GM18507 (cell line): Measurements from ENCODE around the gene CEP97.

Experiments
- DNase-seq: peaks from one replicate; pipeline ENCODE4 v3.0.0; 2011; ENCODE audit warnings: low read depth; ENCODE audit not compliant: insufficient read length; ENCODE audit errors: extremely low spot score
- FAIRE-seq: peaks from 2 replicates; lab custom pipeline; 2011; peaks lifted over from hg19 to GRCh38; lab: Jason Lieb, UNC

Gene CEP97

GRCh38 chr3:101807888-101808287, 83.5 kb downstream of the CEP97 start:
- no peak for DNase-seq
- peak; percentile 83 for FAIRE-seq

GRCh38 chr3:101809178-101810021, 85.0 kb downstream of the CEP97 start:
- peak; percentile 96 for FAIRE-seq
- no peak for DNase-seq

- FAIRE-seq = no peak
- DNase-seq = no peak
Observed at GRCh38 chr3:101810022-101810418, 85.6 kb downstream of the CEP97 start.

- FAIRE-seq (peak; percentile 29), DNase-seq (no peak)
Observed at GRCh38 chr3:101811875-101812274, 87.5 kb downstream of the CEP97 start.

- FAIRE-seq (no peak), DNase-seq (no peak)
Observed at GRCh38 chr3:101812895-101813294, 88.5 kb downstream of the CEP97 start.

- FAIRE-seq (peak; percentile 69), DNase-seq (no peak)
Observed at GRCh38 chr3:101813817-101814440, 89.5 kb downstream of the CEP97 start.

GRCh38 chr3:101814835-101815234, 90.4 kb downstream of the CEP97 start:
- FAIRE-seq (peak; percentile 21), DNase-seq (no peak)

- no peak for DNase-seq
- no peak for FAIRE-seq
Observed at GRCh38 chr3:101816215-101817149, 92.1 kb downstream of the CEP97 start.

GRCh38 chr3:101817992-101818391, 93.6 kb downstream of the CEP97 start:
- FAIRE-seq (peak; percentile 69), DNase-seq (no peak)

GRCh38 chr3:101819649-101820206, 95.3 kb downstream of the CEP97 start:
- FAIRE-seq = peak; percentile 31

More at GRCh38 chr3:101819649-101820206, 95.3 kb downstream of the CEP97 start:
- DNase-seq = no peak
